ENCODE results near the gene AREG. TPM values are rescaled to one million over a fixed set of nuclear protein-coding genes. Genes with fewer than 3 reads are reported as not detected.
"Not testable (repeated sequence)": the region's sequence is repeated elsewhere in the genome, so short reads cannot be mapped to it uniquely, and the experiment has no call there.

The AREG gene
- not detected in 2 replicates for total RNA-seq (2014; rRNA removed; shearing (Covaris generic))

GRCh38 chr4:74444891-74445642, at the start of gene AREG:
Gene AREG (plus strand): TSS chr4:74445136. CDS start chr4:74445346, 210 bp downstream.
- peak within 1 kb of the TSS; percentile 47 for H3K4me3 ChIP-seq (ENCODE audit: insufficient read depth, low read depth, low read length)
- DNase-seq = peak; percentile 79
- H3K36me3 ChIP-seq (replicated peaks; ENCODE audit: control insufficient read depth, insufficient read depth, low read length) = no peaks in the 10 kb centered on the region
- peaks cover 23% of the 10 kb centered on the region for H3K27me3 ChIP-seq (ENCODE audit: control insufficient read depth, insufficient read depth, low read length)

- Histone ChIP-seq H3K27me3 (ENCODE audit: control insufficient read depth, insufficient read depth, low read length) (no peaks in the 10 kb centered on the region), H3K36me3 (replicated peaks; ENCODE audit: control insufficient read depth, insufficient read depth, low read length) (no peaks in the 10 kb centered on the region), H3K4me3 (ENCODE audit: insufficient read depth, low read depth, low read length) (no peak overlapping the region)
- DNase-seq = no peak
Measured at GRCh38 chr4:74395633-74396032, 49.3 kb upstream of the AREG start.

- Histone ChIP-seq H3K36me3 (replicated peaks; ENCODE audit: control insufficient read depth, insufficient read depth, low read length) (no peaks in the 10 kb centered on the region), H3K4me3 (ENCODE audit: insufficient read depth, low read depth, low read length) (no peak overlapping the region)
- no peak for DNase-seq
Measured at GRCh38 chr4:74397748-74398426, 47.0 kb upstream of the AREG start.

GRCh38 chr4:74398894-74399589, 45.9 kb upstream of the AREG start:
- not testable (repeated sequence) for DNase-seq; H3K4me3 ChIP-seq (ENCODE audit: insufficient read depth, low read depth, low read length); H3K27me3 ChIP-seq (ENCODE audit: control insufficient read depth, insufficient read depth, low read length); H3K36me3 ChIP-seq (replicated peaks; ENCODE audit: control insufficient read depth, insufficient read depth, low read length)

More at GRCh38 chr4:74397748-74398426, 47.0 kb upstream of the AREG start:
- no peaks in the 10 kb centered on the region for H3K27me3 ChIP-seq (ENCODE audit: control insufficient read depth, insufficient read depth, low read length)

- DNase-seq = peak; percentile 16
- Histone ChIP-seq H3K36me3 (replicated peaks; ENCODE audit: control insufficient read depth, insufficient read depth, low read length) (no peaks in the 10 kb centered on the region), H3K27me3 (ENCODE audit: control insufficient read depth, insufficient read depth, low read length) (no peaks in the 10 kb centered on the region), H3K4me3 (ENCODE audit: insufficient read depth, low read depth, low read length) (no peak overlapping the region)
Measured at GRCh38 chr4:74400395-74400794, 44.5 kb upstream of the AREG start.

GRCh38 chr4:74402692-74403456, 42.1 kb upstream of the AREG start:
- H3K27me3 ChIP-seq (ENCODE audit: control insufficient read depth, insufficient read depth, low read length) = no peaks in the 10 kb centered on the region
- no peaks in the 10 kb centered on the region for H3K36me3 ChIP-seq (replicated peaks; ENCODE audit: control insufficient read depth, insufficient read depth, low read length)
- DNase-seq = no peak
- no peak overlapping the region for H3K4me3 ChIP-seq (ENCODE audit: insufficient read depth, low read depth, low read length)

GRCh38 chr4:74407891-74408290, 37.0 kb upstream of the AREG start:
- Histone ChIP-seq H3K4me3 (ENCODE audit: insufficient read depth, low read depth, low read length) (no peak overlapping the region), H3K36me3 (replicated peaks; ENCODE audit: control insufficient read depth, insufficient read depth, low read length) (no peaks in the 10 kb centered on the region), H3K27me3 (ENCODE audit: control insufficient read depth, insufficient read depth, low read length) (no peaks in the 10 kb centered on the region)
- no peak for DNase-seq

- H3K36me3 ChIP-seq (replicated peaks; ENCODE audit: control insufficient read depth, insufficient read depth, low read length) = no peaks in the 10 kb centered on the region
- no peak overlapping the region for H3K4me3 ChIP-seq (ENCODE audit: insufficient read depth, low read depth, low read length)
- no peaks in the 10 kb centered on the region for H3K27me3 ChIP-seq (ENCODE audit: control insufficient read depth, insufficient read depth, low read length)
- DNase-seq = no peak
Measured at GRCh38 chr4:74408639-74409038, 36.3 kb upstream of the AREG start.

- no peak overlapping the region for H3K4me3 ChIP-seq (ENCODE audit: insufficient read depth, low read depth, low read length)
- H3K27me3 ChIP-seq (ENCODE audit: control insufficient read depth, insufficient read depth, low read length) = no peaks in the 10 kb centered on the region
- H3K36me3 ChIP-seq (replicated peaks; ENCODE audit: control insufficient read depth, insufficient read depth, low read length) = no peaks in the 10 kb centered on the region
- DNase-seq = no peak
Measured at GRCh38 chr4:74410272-74410671, 34.7 kb upstream of the AREG start.

- Histone ChIP-seq H3K4me3 (ENCODE audit: insufficient read depth, low read depth, low read length) (no peak overlapping the region), H3K36me3 (replicated peaks; ENCODE audit: control insufficient read depth, insufficient read depth, low read length) (no peaks in the 10 kb centered on the region), H3K27me3 (ENCODE audit: control insufficient read depth, insufficient read depth, low read length) (no peaks in the 10 kb centered on the region)
- DNase-seq = no peak
Measured at GRCh38 chr4:74412225-74412624, 32.7 kb upstream of the AREG start.

- Histone ChIP-seq H3K36me3 (replicated peaks; ENCODE audit: control insufficient read depth, insufficient read depth, low read length) (no peaks in the 10 kb centered on the region), H3K27me3 (ENCODE audit: control insufficient read depth, insufficient read depth, low read length) (no peaks in the 10 kb centered on the region), H3K4me3 (ENCODE audit: insufficient read depth, low read depth, low read length) (no peak overlapping the region)
- no peak for DNase-seq
Measured at GRCh38 chr4:74413265-74413664, 31.7 kb upstream of the AREG start.

- Histone ChIP-seq H3K36me3 (replicated peaks; ENCODE audit: control insufficient read depth, insufficient read depth, low read length) (no peaks in the 10 kb centered on the region), H3K4me3 (ENCODE audit: insufficient read depth, low read depth, low read length) (no peak overlapping the region), H3K27me3 (ENCODE audit: control insufficient read depth, insufficient read depth, low read length) (no peaks in the 10 kb centered on the region)
- DNase-seq = no peak
Measured at GRCh38 chr4:74414149-74414809, 30.7 kb upstream of the AREG start.

- no peak overlapping the region for H3K4me3 ChIP-seq (ENCODE audit: insufficient read depth, low read depth, low read length)
- no peak for DNase-seq
- H3K27me3 ChIP-seq (ENCODE audit: control insufficient read depth, insufficient read depth, low read length) = no peaks in the 10 kb centered on the region
- H3K36me3 ChIP-seq (replicated peaks; ENCODE audit: control insufficient read depth, insufficient read depth, low read length) = no peaks in the 10 kb centered on the region
Measured at GRCh38 chr4:74415602-74416300, 29.2 kb upstream of the AREG start.
